Mammary epithelial cell (primary cell): ENCODE results near the gene CAST.

Experiments
- EZH2 ChIP-seq: IDR thresholded peaks from 2 replicates; pipeline ENCODE4 v1.6.1; 2012; ENCODE audit warnings: low read length, inconsistent platforms, borderline replicate concordance
- TF ChIP-seq, protein P1 (sequence below), 2 donors: IDR thresholded peaks in 1 of 2; conservative IDR thresholded peaks in 1 of 2; 2 replicates each; pipeline ENCODE4 v1.5.1; 2011 to 2012; ENCODE audit warnings: inconsistent platforms in 2 of 2, low read length in 2 of 2, mild to moderate bottlenecking in 2 of 2, control low read depth in 1 of 2, low read depth in 1 of 2; ENCODE audit not compliant: insufficient read depth in 1 of 2; ENCODE audit errors: extremely low read depth in 1 of 2

DNA sequence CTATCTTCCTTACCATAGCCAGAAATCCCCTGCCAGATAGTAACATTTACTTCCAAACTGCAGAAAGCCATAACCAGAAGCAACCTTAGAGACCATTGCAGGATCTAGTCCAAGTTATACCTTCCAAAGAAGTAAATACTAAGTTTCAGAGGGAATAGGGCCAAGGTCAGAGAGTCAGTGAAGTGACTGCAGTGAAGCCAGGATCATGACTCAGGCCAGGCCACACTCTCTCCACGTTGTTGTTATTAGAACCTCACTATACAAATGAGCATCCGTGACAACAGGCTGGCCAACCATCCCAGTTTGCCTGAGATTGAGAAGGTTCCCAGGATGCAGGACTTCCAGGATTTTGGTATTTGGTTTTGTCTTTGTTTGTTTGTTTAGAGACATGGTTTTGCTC is 134.3 kb downstream of the CAST start:
- TF ChIP-seq, protein P1, sequence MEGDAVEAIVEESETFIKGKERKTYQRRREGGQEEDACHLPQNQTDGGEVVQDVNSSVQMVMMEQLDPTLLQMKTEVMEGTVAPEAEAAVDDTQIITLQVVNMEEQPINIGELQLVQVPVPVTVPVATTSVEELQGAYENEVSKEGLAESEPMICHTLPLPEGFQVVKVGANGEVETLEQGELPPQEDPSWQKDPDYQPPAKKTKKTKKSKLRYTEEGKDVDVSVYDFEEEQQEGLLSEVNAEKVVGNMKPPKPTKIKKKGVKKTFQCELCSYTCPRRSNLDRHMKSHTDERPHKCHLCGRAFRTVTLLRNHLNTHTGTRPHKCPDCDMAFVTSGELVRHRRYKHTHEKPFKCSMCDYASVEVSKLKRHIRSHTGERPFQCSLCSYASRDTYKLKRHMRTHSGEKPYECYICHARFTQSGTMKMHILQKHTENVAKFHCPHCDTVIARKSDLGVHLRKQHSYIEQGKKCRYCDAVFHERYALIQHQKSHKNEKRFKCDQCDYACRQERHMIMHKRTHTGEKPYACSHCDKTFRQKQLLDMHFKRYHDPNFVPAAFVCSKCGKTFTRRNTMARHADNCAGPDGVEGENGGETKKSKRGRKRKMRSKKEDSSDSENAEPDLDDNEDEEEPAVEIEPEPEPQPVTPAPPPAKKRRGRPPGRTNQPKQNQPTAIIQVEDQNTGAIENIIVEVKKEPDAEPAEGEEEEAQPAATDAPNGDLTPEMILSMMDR (conservative IDR thresholded peaks at IDR 0.05 in 1 of 2, IDR thresholded peaks at IDR 0.05 in 1 of 2; ENCODE audit: extremely low read depth in 1 of 2, insufficient read depth in 1 of 2, low read depth in 1 of 2, low read length in 2 of 2): no peak
- TF ChIP-seq EZH2: no peak
